ENCODE measurements around the gene STARD13. TPM values are rescaled to one million over a fixed set of nuclear protein-coding genes. Genes with fewer than 3 reads are reported as not detected.
A peak's percentile ranks its signal among the peaks of the same experiment; 100 is the strongest.

STARD13 gene
- total RNA-seq, 4 donors from 2014 or later = 52.0 to 114 (median 89.2) TPM

- WGBS, 2 donors = 86 to 91% methylated on average over 5 of the region's 5 CpGs
- Histone ChIP-seq H3K9me3 (no peaks in the 10 kb centered on the region), H3K27ac (peak overlapping the region in 1 of 3 donors; percentile 52), H3K27me3 (no peaks in the 10 kb centered on the region), H3K4me3 (replicated peaks in 1 of 3) (no peak overlapping the region), H3K4me1 (peaks cover 5 to 10% of the 10 kb centered on the region in 2 donors), H3K36me3 (no peaks in the 10 kb centered on the region)
- intact Hi-C loops (cut with DNase I) = no loop called here
- no peak for DNase-seq
- no peak for TF ChIP-seq POLR2A (IDR thresholded peaks at IDR 0.05)
- TF ChIP-seq, protein P1, sequence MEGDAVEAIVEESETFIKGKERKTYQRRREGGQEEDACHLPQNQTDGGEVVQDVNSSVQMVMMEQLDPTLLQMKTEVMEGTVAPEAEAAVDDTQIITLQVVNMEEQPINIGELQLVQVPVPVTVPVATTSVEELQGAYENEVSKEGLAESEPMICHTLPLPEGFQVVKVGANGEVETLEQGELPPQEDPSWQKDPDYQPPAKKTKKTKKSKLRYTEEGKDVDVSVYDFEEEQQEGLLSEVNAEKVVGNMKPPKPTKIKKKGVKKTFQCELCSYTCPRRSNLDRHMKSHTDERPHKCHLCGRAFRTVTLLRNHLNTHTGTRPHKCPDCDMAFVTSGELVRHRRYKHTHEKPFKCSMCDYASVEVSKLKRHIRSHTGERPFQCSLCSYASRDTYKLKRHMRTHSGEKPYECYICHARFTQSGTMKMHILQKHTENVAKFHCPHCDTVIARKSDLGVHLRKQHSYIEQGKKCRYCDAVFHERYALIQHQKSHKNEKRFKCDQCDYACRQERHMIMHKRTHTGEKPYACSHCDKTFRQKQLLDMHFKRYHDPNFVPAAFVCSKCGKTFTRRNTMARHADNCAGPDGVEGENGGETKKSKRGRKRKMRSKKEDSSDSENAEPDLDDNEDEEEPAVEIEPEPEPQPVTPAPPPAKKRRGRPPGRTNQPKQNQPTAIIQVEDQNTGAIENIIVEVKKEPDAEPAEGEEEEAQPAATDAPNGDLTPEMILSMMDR (IDR thresholded peaks at IDR 0.05) = no peak
Measured at GRCh38 chr13:33154911-33155310, 130.6 kb downstream of the STARD13 start.

- H3K9me3 ChIP-seq = no peaks in the 10 kb centered on the region
- intact Hi-C loops (cut with DNase I) = no loop called here
- no peaks in the 10 kb centered on the region for H3K36me3 ChIP-seq
- WGBS, 2 donors = 60 to 80% methylated on average over 17 of the region's 17 CpGs
- H3K4me1 ChIP-seq = peaks cover 5 to 10% of the 10 kb centered on the region in 2 donors
- no peak for TF ChIP-seq POLR2A (IDR thresholded peaks at IDR 0.05)
- TF ChIP-seq, protein P1 (IDR thresholded peaks at IDR 0.05) = no peak
- no peak overlapping the region for H3K4me3 ChIP-seq (replicated peaks in 1 of 3)
- peak overlapping the region; percentile 9 to 52 (median 18) for H3K27ac ChIP-seq
- peak in 1 of 2 donors; percentile 14 for DNase-seq
- no peaks in the 10 kb centered on the region for H3K27me3 ChIP-seq
Measured at GRCh38 chr13:33153421-33154404, 131.8 kb downstream of the STARD13 start.

DNA sequence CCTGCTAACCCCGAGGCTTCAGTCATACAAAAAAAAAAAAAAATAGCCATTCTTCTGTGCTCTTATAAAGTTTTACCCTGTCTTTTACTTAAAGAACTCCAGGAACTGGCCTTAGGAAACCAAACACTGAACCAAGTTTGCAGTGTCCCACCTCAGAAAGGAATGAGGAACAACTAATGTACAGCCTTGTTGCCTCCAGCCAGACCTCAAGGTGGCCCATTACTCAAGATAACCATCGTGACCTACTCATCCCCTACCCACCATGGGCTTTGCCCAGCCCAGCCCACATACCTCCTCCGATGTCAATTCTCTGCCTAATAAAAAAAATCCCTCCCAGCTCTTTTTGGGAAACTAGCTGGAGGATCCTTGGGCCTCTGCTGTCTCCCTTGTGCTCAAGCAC, 133.2 kb downstream of the STARD13 start:
- no peak overlapping the region for H3K4me3 ChIP-seq (replicated peaks in 1 of 3)
- peaks cover 5 to 10% of the 10 kb centered on the region in 2 donors for H3K4me1 ChIP-seq
- no peak for DNase-seq
- H3K36me3 ChIP-seq = no peaks in the 10 kb centered on the region
- 77 to 96% methylated on average over 3 of the region's 3 CpGs for WGBS, 2 donors
- intact Hi-C loops (cut with DNase I) = no loop called here
- H3K27ac ChIP-seq = peak overlapping the region in 1 of 3 donors; percentile 11
- TF ChIP-seq, protein P1 (IDR thresholded peaks at IDR 0.05) = no peak
- no peak for TF ChIP-seq POLR2A (IDR thresholded peaks at IDR 0.05)
- no peaks in the 10 kb centered on the region for H3K27me3 ChIP-seq
- H3K9me3 ChIP-seq = no peaks in the 10 kb centered on the region

DNA sequence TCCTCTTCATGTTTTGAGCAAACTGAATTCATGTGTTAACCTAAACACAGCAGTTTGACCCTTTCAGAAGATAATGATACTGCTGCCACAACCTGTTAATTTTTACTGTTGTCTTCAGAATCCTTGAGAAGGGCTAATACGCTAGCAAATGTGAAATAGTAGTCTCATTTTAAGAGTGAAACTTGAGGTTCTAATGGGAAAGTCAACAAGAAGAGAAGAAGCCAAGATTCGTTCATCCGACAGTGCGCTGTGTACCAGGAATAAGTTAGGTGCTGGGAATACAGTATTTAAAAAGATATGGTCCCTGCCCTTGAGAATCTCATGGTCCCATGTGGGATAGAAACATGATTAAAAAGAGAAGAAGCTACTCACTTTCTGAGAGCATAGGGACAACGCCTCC, 134.9 kb downstream of the STARD13 start:
- intact Hi-C loops (cut with DNase I) = no loop called here
- Histone ChIP-seq H3K9me3 (no peaks in the 10 kb centered on the region), H3K4me3 (replicated peaks in 1 of 3) (no peak overlapping the region), H3K27ac (peak overlapping the region in 1 of 3 donors; percentile 4), H3K4me1 (peaks cover 5 to 14% of the 10 kb centered on the region in 2 donors), H3K27me3 (no peaks in the 10 kb centered on the region), H3K36me3 (no peaks in the 10 kb centered on the region)
- WGBS, 2 donors = 89 to 97% methylated on average over 5 of the region's 5 CpGs
- TF ChIP-seq, protein P1 (IDR thresholded peaks at IDR 0.05) = no peak
- no peak for TF ChIP-seq POLR2A (IDR thresholded peaks at IDR 0.05)
- DNase-seq = no peak

- TF ChIP-seq, protein P1 (IDR thresholded peaks at IDR 0.05) = no peak
- Histone ChIP-seq H3K27me3 (no peaks in the 10 kb centered on the region), H3K4me1 (peaks cover 5 to 19% of the 10 kb centered on the region in 2 donors), H3K9me3 (no peaks in the 10 kb centered on the region), H3K36me3 (no peaks in the 10 kb centered on the region), H3K4me3 (replicated peaks in 1 of 3) (no peak overlapping the region), H3K27ac (peak overlapping the region in 1 of 3 donors; percentile 4)
- 80 to 83% methylated on average over 1 of the region's 1 CpG for WGBS, 2 donors
- intact Hi-C loops (cut with DNase I) = no loop called here
- DNase-seq = no peak
Measured at GRCh38 chr13:33150126-33150525, 135.4 kb downstream of the STARD13 start.
